PC-9 (cell line): ENCODE results near the gene SORT1. TPM values are rescaled to one million over a fixed set of nuclear protein-coding genes. Genes with fewer than 3 reads are reported as not detected.

Source experiments
- BruUV-seq: library from RNA; stranded (reverse); fragments of 400-500 nt; replicated peaks from 2 replicates; lab custom pipeline; 2021; lab: Mats Ljungman, UMichigan
- CTCF ChIA-PET: fragments of 300-600 bp; sonication (Branson Sonifier 250); formaldehyde crosslinking; loops from one replicate; lab custom pipeline; 2022; ENCODE audit warnings: antibody characterized with exemption; lab: Charles Lee
- POLR2A ChIA-PET: fragments of 300-600 bp; sonication (Branson Sonifier 250); formaldehyde crosslinking; loops from one replicate; lab custom pipeline; 2022; ENCODE audit warnings: antibody characterized with exemption; ENCODE audit not compliant: unreplicated experiment; lab: Charles Lee
- DNase-seq, 2 experiments: peaks; one replicate each; pipeline versions ENCODE4 v3.0.0 to v3.0.0-alpha.2; 2015 to 2022; ENCODE audit warnings: mixed read lengths in 1 of 2
- H2AFZ ChIP-seq: fragments of 200-600 bp; sonication (generic); 2 replicates; pipeline ENCODE4 v1.8.1; 2017; ENCODE audit warnings: antibody characterized with exemption
- H3F3A ChIP-seq: fragments of 200-600 bp; sonication (generic); 2 replicates; pipeline ENCODE4 v1.8.1; 2017; ENCODE audit warnings: antibody characterized with exemption, mild to moderate bottlenecking, low read depth; ENCODE audit not compliant: insufficient read depth
- H3K27ac ChIP-seq: fragments of 200-600 bp; sonication (generic); 2 replicates; pipeline ENCODE4 v1.6.1; 2016; ENCODE audit warnings: mixed run types
- H3K27me3 ChIP-seq: fragments of 200-600 bp; sonication (generic); 2 replicates; pipeline ENCODE4 v1.6.1; 2016; ENCODE audit warnings: low read depth, mixed run types; ENCODE audit not compliant: insufficient read depth
- H3K36me3 ChIP-seq: fragments of 200-600 bp; sonication (generic); 2 replicates; pipeline ENCODE4 v1.6.1; 2016; ENCODE audit warnings: low read depth, mixed run types
- H3K4me1 ChIP-seq: fragments of 200-600 bp; sonication (generic); replicated peaks from 2 replicates; pipeline ENCODE4 v1.6.1; 2016; ENCODE audit warnings: mixed run types; ENCODE audit not compliant: insufficient read depth
- H3K4me2 ChIP-seq: fragments of 200-600 bp; sonication (generic); 2 replicates; pipeline ENCODE4 v1.6.1; 2017; ENCODE audit warnings: mixed run types
- H3K4me3 ChIP-seq: fragments of 200-600 bp; sonication (generic); 2 replicates; pipeline ENCODE4 v1.6.1; 2016; ENCODE audit warnings: mixed run types
- H3K79me2 ChIP-seq: fragments of 200-600 bp; sonication (generic); 2 replicates; pipeline ENCODE4 v1.6.1; 2017; ENCODE audit warnings: low read depth, mixed run types
- H3K9me2 ChIP-seq: fragments of 200-600 bp; sonication (generic); 2 replicates; pipeline ENCODE4 v1.8.1; 2017; ENCODE audit warnings: mild to moderate bottlenecking; ENCODE audit not compliant: insufficient read depth
- H3K9me3 ChIP-seq: fragments of 200-600 bp; sonication (generic); 2 replicates; pipeline ENCODE4 v1.8.1; 2016; ENCODE audit warnings: low read depth; ENCODE audit not compliant: insufficient read depth
- H4K20me1 ChIP-seq: fragments of 200-600 bp; sonication (generic); 2 replicates; pipeline ENCODE4 v1.8.1; 2017; ENCODE audit not compliant: insufficient read depth
- CTCF ChIP-seq: fragments of 200-600 bp; sonication (generic); conservative IDR thresholded peaks from 2 replicates; pipeline ENCODE4 v1.6.1; 2017; ENCODE audit warnings: mixed run types, antibody characterized with exemption, mild to moderate bottlenecking, moderate library complexity
- EZH2 ChIP-seq: fragments of 200-600 bp; sonication (generic); IDR thresholded peaks from 2 replicates; pipeline ENCODE4 v1.8.0; 2017; ENCODE audit warnings: antibody characterized with exemption, low read depth
- intact Hi-C: fragments of 100-400 bp; cut with micrococcal nuclease; formaldehyde crosslinking; loops from one replicate; pipeline ENCODE4 v1.10.0; 2022; ENCODE audit not compliant: unreplicated experiment
- total RNA-seq: library from RNA; stranded (reverse); gene quantifications from 2 replicates; pipeline ENCODE4 v1.2.3, GENCODE V29; 2021

Gene SORT1
- total RNA-seq, 1 experiment from 2014 or later, result 25.7 TPM

GRCh38 chr1:109398343-109399225, 866 bp upstream of the SORT1 start:
- H3K79me2 ChIP-seq, result peaks cover 19% of the 10 kb centered on the region
- TF ChIP-seq CTCF (no peak; the same call in 1 of the 2 replicates), EZH2 (no peak)
- H3K27ac ChIP-seq, result no peak overlapping the region
- peaks cover 30% of the 10 kb centered on the region for H3K4me1 ChIP-seq
- no peaks in the 10 kb centered on the region for H3K27me3 ChIP-seq
- no peaks in the 10 kb centered on the region for H4K20me1 ChIP-seq
- peak overlapping the region; percentile 69 for H3K4me3 ChIP-seq
- peaks cover 18% of the 10 kb centered on the region for H3K36me3 ChIP-seq
- CTCF ChIA-PET, result interaction anchor here (0.5 to 1.8 kb wide), 7 partner anchors 11 to 571 kb away, joined by 3 to 16 read pairs (median 4); partner anchors contain the start of gene PSRC1
- POLR2A ChIA-PET, result interaction anchor here (0.6 to 1.0 kb wide), 3 partner anchors 116 to 201 kb away, joined by 3 to 16 read pairs (median 4); no protein-coding TSS in a partner anchor
- peak overlapping the region; percentile 80 for H2AFZ ChIP-seq
- H3F3A ChIP-seq, result peaks cover 48% of the 10 kb centered on the region
- intact Hi-C loops, result loop anchor here (1.0 to 2.0 kb wide), 6 partner anchors 115 to 309 kb away; partner anchors contain the start of gene PSRC1
- H3K4me2 ChIP-seq, result peak overlapping the region; percentile 89
- no peaks in the 10 kb centered on the region for H3K9me2 ChIP-seq
- peak in 1 of 2 experiments; percentile 69 for DNase-seq
- BruUV-seq, result no TSS peak
- no peaks in the 10 kb centered on the region for H3K9me3 ChIP-seq

- Histone ChIP-seq H3K27me3 (no peaks in the 10 kb centered on the region), H3K4me3 (peak overlapping the region; percentile 69; the same call in 1 of the 2 replicates), H3K9me3 (no peaks in the 10 kb centered on the region), H3K4me2 (peak overlapping the region; percentile 89), H3K9me2 (no peaks in the 10 kb centered on the region), H3K4me1 (peaks cover 44% of the 10 kb centered on the region), H3K36me3 (peaks cover 7% of the 10 kb centered on the region), H3F3A (peaks cover 40% of the 10 kb centered on the region), H4K20me1 (no peaks in the 10 kb centered on the region), H3K79me2 (peaks cover 30% of the 10 kb centered on the region), H3K27ac (no peak overlapping the region), H2AFZ (peak overlapping the region; percentile 21; the same call in 1 of the 2 replicates)
- peak in 1 of 2 experiments; percentile 35 for DNase-seq
- intact Hi-C loops, result no loop called here
- TF ChIP-seq EZH2, result no peak
- TF ChIP-seq CTCF, result no peak
- no TSS peak for BruUV-seq
- ChIA-PET CTCF (interaction anchor here (0.9 to 1.7 kb wide), 2 partner anchors 124 to 196 kb away, joined by 3 to 4 read pairs; no protein-coding TSS in a partner anchor), POLR2A (interaction anchor here (0.6 to 0.7 kb wide), 2 partner anchors 37 to 312 kb away, joined by 6 to 10 read pairs; no protein-coding TSS in a partner anchor)
Observed at GRCh38 chr1:109396871-109397580, 692 bp downstream of the SORT1 start.

- H3K27ac ChIP-seq, result no peak overlapping the region
- DNase-seq, result no peak
- H3K36me3 ChIP-seq, result 0 out of 2 replicates have a peak, but pooled peaks cover 3% of the 10 kb centered on the region
- ChIA-PET CTCF (no interaction called here), POLR2A (interaction anchor here (0.6 kb wide), 1 partner anchor 312 kb away, joined by 10 read pairs; no protein-coding TSS in a partner anchor)
- H4K20me1 ChIP-seq, result no peaks in the 10 kb centered on the region
- no peaks in the 10 kb centered on the region for H3K9me2 ChIP-seq
- no peaks in the 10 kb centered on the region for H3K27me3 ChIP-seq
- peak overlapping the region; percentile 69; the same call in 1 of the 2 replicates for H3K4me3 ChIP-seq
- intact Hi-C loops, result no loop called here
- TSS peak; percentile 20 for BruUV-seq
- peaks cover 40% of the 10 kb centered on the region for H3F3A ChIP-seq
- H3K4me2 ChIP-seq, result peak overlapping the region; percentile 89
- TF ChIP-seq CTCF (no peak), EZH2 (no peak)
- peaks cover 35% of the 10 kb centered on the region for H3K79me2 ChIP-seq
- H3K9me3 ChIP-seq, result no peaks in the 10 kb centered on the region
- no peak overlapping the region for H2AFZ ChIP-seq
- H3K4me1 ChIP-seq, result peaks cover 48% of the 10 kb centered on the region
Observed at GRCh38 chr1:109396513-109396839, 1.2 kb downstream of the SORT1 start.
